HUES6 (cell line): Measurements from ENCODE around the gene GLG1.

Source experiments
- H3K27ac ChIP-seq: 2 replicates; pipeline ENCODE4 v1.7.0; 2013; ENCODE audit warnings: low read depth, mild to moderate bottlenecking, low read length, inconsistent platforms
- H3K27me3 ChIP-seq: 2 replicates; pipeline ENCODE4 v1.6.1; 2013; ENCODE audit warnings: low read length; ENCODE audit not compliant: control insufficient read depth, insufficient read depth
- H3K36me3 ChIP-seq: 2 replicates; pipeline ENCODE4 v1.6.1; 2013; ENCODE audit warnings: low read length; ENCODE audit not compliant: control insufficient read depth, insufficient read depth
- H3K4me1 ChIP-seq: 2 replicates; pipeline ENCODE4 v1.6.1; 2013; ENCODE audit warnings: low read length; ENCODE audit not compliant: control insufficient read depth, insufficient read depth
- H3K4me3 ChIP-seq: 2 replicates; pipeline ENCODE4 v1.5.1; 2013; ENCODE audit warnings: low read depth, low read length
- H3K9ac ChIP-seq: one replicate; pipeline ENCODE4 v1.6.1; 2013; ENCODE audit warnings: mild to moderate bottlenecking, low read length
- H3K9me3 ChIP-seq: 2 replicates; pipeline ENCODE4 v1.6.1; 2013; ENCODE audit warnings: low read depth, low read length; ENCODE audit not compliant: control insufficient read depth, insufficient read depth

GLG1 gene

GRCh38 chr16:74499114-74499513, 107.8 kb downstream of the GLG1 start:
- Histone ChIP-seq H3K9me3 (no peaks in the 10 kb centered on the region), H3K9ac (no peak overlapping the region), H3K27me3 (no peaks in the 10 kb centered on the region), H3K27ac (no peak overlapping the region), H3K4me3 (no peak overlapping the region), H3K36me3 (peaks cover 40% of the 10 kb centered on the region), H3K4me1 (no peaks in the 10 kb centered on the region)

GRCh38 chr16:74497761-74498160, 109.2 kb downstream of the GLG1 start:
- no peaks in the 10 kb centered on the region for H3K9me3 ChIP-seq
- H3K27ac ChIP-seq: no peak overlapping the region
- no peak overlapping the region for H3K4me3 ChIP-seq
- no peaks in the 10 kb centered on the region for H3K4me1 ChIP-seq
- H3K36me3 ChIP-seq: peaks cover 43% of the 10 kb centered on the region
- H3K9ac ChIP-seq: no peak overlapping the region
- no peaks in the 10 kb centered on the region for H3K27me3 ChIP-seq

- Histone ChIP-seq H3K36me3 (peaks cover 48% of the 10 kb centered on the region), H3K9ac (no peak overlapping the region), H3K4me3 (no peak overlapping the region), H3K4me1 (no peaks in the 10 kb centered on the region), H3K27ac (no peak overlapping the region), H3K27me3 (no peaks in the 10 kb centered on the region), H3K9me3 (no peaks in the 10 kb centered on the region)
Measured at GRCh38 chr16:74496054-74496453, 110.9 kb downstream of the GLG1 start.

- Histone ChIP-seq H3K9ac (no peak overlapping the region), H3K36me3 (peaks cover 62% of the 10 kb centered on the region), H3K27ac (no peak overlapping the region), H3K9me3 (no peaks in the 10 kb centered on the region), H3K4me1 (no peaks in the 10 kb centered on the region), H3K27me3 (no peaks in the 10 kb centered on the region), H3K4me3 (no peak overlapping the region)
Measured at GRCh38 chr16:74492976-74493375, 113.9 kb downstream of the GLG1 start.

DNA sequence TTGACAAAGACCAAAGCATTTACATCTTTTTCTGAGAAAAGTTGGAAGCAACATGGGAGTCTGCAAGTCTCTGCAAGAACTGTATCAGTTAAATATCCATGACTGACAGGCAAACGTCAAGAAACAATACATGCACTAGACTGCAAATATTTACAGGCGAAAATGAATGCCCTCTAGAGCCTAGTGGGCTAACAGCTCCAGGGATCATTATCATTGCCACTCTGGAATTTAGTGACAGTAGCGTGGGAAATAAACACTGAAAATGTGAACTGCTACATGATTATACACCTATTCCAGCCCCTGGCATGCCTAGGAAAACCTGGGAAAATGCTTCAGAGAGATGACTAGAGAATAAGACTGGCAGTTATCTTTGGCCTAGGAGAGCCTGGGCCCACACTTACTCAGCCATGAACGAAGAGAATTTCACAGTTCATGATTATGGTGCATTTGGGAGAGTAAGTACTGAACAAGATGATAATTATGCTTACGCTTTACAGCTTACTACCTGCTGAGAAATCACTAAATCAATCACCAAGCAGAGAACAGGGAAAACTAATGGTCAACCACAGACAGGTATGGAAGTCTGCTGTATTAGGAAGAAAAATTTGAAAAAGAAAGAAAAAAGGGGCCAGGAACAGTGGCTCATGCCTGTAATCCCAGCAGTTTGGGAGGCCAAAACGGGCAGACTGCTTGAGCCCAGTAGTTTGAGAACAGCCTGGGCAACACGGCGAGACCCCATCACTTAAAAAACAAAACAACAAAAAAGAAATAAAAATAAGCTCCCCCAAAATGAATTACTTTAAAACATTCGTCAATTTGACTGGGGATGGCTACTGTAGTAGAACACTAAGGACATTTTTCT, 119.0 kb downstream of the GLG1 start:
- Histone ChIP-seq H3K27ac (no peak overlapping the region), H3K27me3 (no peaks in the 10 kb centered on the region), H3K4me1 (no peaks in the 10 kb centered on the region), H3K4me3 (no peak overlapping the region), H3K9ac (no peak overlapping the region), H3K9me3 (no peaks in the 10 kb centered on the region), H3K36me3 (peaks cover 60% of the 10 kb centered on the region)

DNA sequence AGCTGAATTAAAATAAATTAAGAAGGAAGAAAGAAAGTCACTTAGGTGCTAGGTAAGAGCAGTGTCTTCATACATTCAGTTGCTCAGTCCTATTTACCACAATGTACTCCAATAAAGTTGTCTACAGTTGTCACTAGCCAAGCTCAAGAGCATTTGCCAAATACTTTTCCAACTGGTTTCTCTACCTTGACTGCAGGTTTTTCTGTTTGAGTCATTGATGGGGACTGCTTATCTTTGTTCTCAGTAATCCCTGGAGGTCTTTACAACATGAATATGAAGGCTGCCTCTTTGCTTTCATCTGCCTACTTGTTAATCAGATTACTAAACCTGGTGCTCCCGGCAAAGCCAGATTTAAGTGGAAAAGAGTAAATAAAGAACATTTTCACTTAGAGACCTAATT, 121.0 kb downstream of the GLG1 start:
- H3K4me1 ChIP-seq: no peaks in the 10 kb centered on the region
- H3K9me3 ChIP-seq: no peaks in the 10 kb centered on the region
- no peak overlapping the region for H3K4me3 ChIP-seq
- H3K36me3 ChIP-seq: peaks cover 62% of the 10 kb centered on the region
- H3K27ac ChIP-seq: no peak overlapping the region
- no peak overlapping the region for H3K9ac ChIP-seq
- H3K27me3 ChIP-seq: no peaks in the 10 kb centered on the region

DNA sequence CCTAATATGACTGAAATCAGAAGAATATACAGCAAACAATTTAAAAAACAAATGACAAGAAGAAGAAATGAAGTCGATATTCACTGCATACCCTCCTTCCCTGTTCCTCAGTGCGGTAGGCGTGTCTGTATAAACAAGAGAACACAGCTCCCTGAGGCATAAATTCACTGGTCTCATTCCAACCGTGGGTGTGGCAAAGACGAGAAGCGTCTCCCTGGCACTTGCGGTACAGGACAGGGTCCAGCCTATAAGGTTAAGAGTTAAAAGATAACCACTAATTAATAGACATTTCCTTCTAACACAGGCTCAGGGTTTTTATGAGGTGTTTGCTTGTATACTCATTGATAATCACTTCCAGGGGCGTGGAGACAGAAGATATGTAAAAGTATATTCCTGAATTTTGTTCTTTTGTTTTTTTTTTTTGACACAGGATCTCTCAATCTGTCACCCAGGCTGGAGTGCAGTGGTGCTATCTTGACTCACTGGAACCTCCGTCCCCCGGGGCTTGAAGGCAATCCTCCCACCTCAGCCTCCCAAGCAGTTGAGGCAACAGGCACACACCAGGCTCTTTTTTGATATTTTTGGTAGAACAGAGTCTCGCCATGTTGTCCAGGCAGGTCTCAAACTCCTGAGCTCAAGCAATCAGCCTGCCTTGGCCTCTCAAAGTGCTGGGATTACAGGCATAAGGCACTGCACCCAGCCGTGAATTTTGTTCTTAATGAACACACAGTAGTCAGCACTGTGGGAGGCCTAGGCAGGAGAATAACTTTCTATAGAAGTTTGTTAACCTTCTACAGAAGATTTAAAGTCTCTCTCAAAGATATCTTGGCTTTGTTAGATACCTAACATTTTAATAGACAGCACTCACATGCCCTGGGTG, 126.5 kb downstream of the GLG1 start:
- no peak overlapping the region for H3K9ac ChIP-seq
- H3K27me3 ChIP-seq: no peaks in the 10 kb centered on the region
- no peaks in the 10 kb centered on the region for H3K4me1 ChIP-seq
- H3K4me3 ChIP-seq: no peak overlapping the region
- peaks cover 78% of the 10 kb centered on the region for H3K36me3 ChIP-seq
- no peaks in the 10 kb centered on the region for H3K9me3 ChIP-seq
- H3K27ac ChIP-seq: no peak overlapping the region

DNA sequence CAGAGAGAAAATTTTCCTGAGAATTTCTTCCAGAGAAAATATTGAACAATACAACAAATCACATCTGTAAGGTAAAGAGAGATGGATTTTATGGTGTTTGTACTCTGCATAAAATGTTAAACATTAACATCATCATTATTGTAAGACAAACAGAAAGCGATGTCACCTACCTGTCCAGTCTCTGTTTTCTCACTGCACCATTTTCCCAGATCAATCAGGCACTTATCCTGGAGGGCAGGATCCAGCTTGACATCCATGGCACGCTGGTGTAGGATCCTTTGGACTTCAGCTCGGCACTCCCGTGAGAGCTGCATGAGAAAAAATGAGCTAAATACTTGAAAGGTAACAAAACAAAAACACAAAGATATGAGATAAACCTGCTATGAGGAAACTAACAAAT, 129.7 kb downstream of the GLG1 start:
- Histone ChIP-seq H3K9me3 (no peaks in the 10 kb centered on the region), H3K4me3 (no peak overlapping the region), H3K27me3 (no peaks in the 10 kb centered on the region), H3K9ac (no peak overlapping the region), H3K4me1 (no peaks in the 10 kb centered on the region), H3K27ac (no peak overlapping the region), H3K36me3 (peaks cover 83% of the 10 kb centered on the region)

DNA sequence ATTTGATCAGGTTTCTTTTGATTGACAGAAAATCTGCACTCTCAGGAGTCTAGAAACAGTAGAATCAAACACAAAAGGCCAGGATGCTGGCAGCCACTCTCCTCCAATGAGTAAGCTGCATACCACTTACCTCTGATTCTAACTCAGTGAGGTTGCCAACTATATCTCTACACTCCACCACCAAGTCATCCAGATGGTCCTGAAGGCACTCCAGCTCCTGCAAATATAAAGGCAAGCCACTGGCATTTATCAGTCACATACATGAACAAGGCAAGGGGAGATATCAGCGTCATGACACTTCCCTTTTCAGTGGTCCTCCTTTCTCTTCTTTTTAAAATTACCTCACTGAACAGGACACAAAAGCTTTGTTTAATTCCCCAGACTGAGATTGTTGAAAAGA, 132.5 kb downstream of the GLG1 start:
- Histone ChIP-seq H3K9ac (no peak overlapping the region), H3K27me3 (no peaks in the 10 kb centered on the region), H3K36me3 (peaks cover 84% of the 10 kb centered on the region), H3K9me3 (no peaks in the 10 kb centered on the region), H3K4me3 (no peak overlapping the region), H3K4me1 (no peaks in the 10 kb centered on the region), H3K27ac (no peak overlapping the region)

GRCh38 chr16:74472540-74472939, 134.4 kb downstream of the GLG1 start:
- no peak overlapping the region for H3K4me3 ChIP-seq
- peaks cover 92% of the 10 kb centered on the region for H3K36me3 ChIP-seq
- no peaks in the 10 kb centered on the region for H3K27me3 ChIP-seq
- no peaks in the 10 kb centered on the region for H3K4me1 ChIP-seq
- H3K27ac ChIP-seq: no peak overlapping the region
- no peaks in the 10 kb centered on the region for H3K9me3 ChIP-seq
- no peak overlapping the region for H3K9ac ChIP-seq

- H3K27ac ChIP-seq: no peak overlapping the region
- H3K36me3 ChIP-seq: peaks cover 92% of the 10 kb centered on the region
- H3K9ac ChIP-seq: no peak overlapping the region
- H3K4me3 ChIP-seq: no peak overlapping the region
- H3K27me3 ChIP-seq: no peaks in the 10 kb centered on the region
- H3K4me1 ChIP-seq: no peaks in the 10 kb centered on the region
- no peaks in the 10 kb centered on the region for H3K9me3 ChIP-seq
Measured at GRCh38 chr16:74472010-74472409, 134.9 kb downstream of the GLG1 start.
